Activated CD8-positive, alpha-beta memory T cell treated with anti-CD3 and anti-CD28 coated beads for 1 hour (primary cell): ENCODE results near the gene GBP2.

Experiments
- DNase-seq, 2 donors: peaks; one replicate each; pipeline ENCODE4 v3.0.0-alpha.2; 2020; ENCODE audit warnings: low read depth in 1 of 2; ENCODE audit errors: extremely low read depth in 1 of 2

Gene GBP2, protein sequence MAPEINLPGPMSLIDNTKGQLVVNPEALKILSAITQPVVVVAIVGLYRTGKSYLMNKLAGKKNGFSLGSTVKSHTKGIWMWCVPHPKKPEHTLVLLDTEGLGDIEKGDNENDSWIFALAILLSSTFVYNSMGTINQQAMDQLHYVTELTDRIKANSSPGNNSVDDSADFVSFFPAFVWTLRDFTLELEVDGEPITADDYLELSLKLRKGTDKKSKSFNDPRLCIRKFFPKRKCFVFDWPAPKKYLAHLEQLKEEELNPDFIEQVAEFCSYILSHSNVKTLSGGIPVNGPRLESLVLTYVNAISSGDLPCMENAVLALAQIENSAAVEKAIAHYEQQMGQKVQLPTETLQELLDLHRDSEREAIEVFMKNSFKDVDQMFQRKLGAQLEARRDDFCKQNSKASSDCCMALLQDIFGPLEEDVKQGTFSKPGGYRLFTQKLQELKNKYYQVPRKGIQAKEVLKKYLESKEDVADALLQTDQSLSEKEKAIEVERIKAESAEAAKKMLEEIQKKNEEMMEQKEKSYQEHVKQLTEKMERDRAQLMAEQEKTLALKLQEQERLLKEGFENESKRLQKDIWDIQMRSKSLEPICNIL

GRCh38 chr1:89125913-89126580 is at the start of gene GBP2:
Gene GBP2 (minus strand): TSS chr1:89126114. CDS start chr1:89121966, 4,148 bp downstream.
- DNase-seq: no peak

DNA sequence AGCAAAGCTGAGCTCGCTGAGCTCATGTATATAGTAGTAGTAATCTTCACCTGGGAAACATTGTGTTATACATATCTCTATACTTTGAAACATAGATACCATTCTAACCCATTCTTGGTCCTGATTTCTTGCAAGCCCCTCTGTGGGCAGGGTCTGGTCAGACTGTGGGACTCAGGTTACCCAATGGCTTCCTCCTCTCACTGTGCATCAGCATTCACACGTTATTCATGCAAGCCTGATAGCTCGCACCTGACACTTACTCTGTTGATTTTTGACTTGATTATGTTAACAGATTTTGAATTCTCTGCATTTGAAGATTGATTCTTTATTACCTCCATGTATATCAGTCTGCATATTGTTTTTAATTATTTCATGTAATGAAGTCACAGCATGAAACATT is 48.6 kb upstream of the GBP2 start:
- no peak for DNase-seq

GRCh38 chr1:89172468-89173143 is 46.7 kb upstream of the GBP2 start:
- no peak for DNase-seq

GRCh38 chr1:89171067-89171438 is 45.1 kb upstream of the GBP2 start:
- no peak for DNase-seq

- no peak for DNase-seq
Observed at GRCh38 chr1:89170170-89171066, 44.5 kb upstream of the GBP2 start.

GRCh38 chr1:89169166-89169565 is 43.3 kb upstream of the GBP2 start:
- DNase-seq: no peak

DNA sequence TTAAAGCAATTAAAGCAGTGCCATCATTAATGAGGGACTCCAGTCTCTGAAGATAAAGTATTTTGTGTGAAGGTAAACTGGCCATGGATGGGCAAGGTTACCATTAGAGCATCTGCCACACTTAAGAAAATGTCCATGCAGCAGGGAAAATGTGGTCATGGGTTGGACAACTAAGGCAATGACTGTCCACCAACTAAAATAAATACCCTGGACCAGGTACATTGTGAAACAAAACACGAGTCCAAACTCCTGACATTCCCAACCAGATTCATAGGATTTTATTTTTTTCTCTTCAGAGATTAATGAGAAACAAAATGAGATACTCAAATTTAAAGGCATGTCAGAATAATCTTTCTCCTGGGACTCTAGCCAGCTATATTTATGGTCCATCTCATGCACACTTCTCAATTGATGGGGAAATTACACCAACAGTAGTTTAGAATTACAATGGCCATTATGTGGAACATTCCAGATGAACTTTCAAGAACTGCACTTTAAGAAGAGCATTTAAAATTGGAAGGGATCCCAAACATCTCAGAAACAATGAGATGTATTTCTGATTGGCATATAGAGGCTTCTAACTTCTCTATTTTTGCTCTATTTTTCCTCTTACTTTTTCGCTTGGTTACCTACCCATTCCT is 41.8 kb upstream of the GBP2 start:
- DNase-seq: no peak

GRCh38 chr1:89166705-89167104 is 40.8 kb upstream of the GBP2 start:
- DNase-seq: no peak

- DNase-seq: no peak
Observed at GRCh38 chr1:89165811-89166210, 39.9 kb upstream of the GBP2 start.

DNA sequence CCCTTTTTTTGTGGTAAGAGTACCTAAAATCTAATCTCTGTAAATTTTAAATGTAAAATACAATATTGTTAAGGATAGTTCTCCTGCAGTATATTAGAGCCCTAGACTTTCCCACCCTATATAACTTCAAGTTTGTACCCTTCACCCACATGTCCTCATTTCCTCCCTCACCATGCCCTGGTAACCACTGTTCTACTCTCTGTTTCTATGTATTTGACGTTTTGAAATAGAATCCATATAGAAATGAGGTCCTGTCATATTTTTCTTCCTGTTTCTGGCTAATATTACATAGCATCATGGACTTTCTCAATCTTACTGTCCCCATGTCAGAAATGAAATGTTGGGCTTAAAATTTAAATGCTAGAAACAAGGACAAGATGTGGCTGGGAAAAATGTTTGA is 25.1 kb upstream of the GBP2 start:
- no peak for DNase-seq

- no peak for DNase-seq
Observed at GRCh38 chr1:89149976-89150375, 24.1 kb upstream of the GBP2 start.

DNA sequence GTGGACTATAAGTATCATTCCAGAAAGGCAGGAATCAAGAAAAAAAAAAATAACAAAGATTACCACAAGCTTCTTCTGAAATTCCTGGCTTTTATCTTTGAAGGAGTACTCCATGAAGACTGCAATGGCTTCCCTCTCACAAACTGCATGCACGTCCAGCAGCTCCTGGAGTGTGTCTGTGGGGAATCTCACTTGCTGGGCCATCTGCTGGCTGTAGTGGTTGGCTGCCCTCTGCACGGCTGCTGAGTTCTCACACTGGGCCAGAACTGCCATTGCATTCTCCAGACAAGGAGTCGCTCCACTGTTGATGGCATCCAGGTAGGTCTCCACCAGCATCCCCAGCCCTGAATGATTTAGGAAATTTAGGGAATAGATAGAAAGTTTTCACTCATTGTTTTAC is 23.3 kb upstream of the GBP2 start:
- no peak for DNase-seq

- DNase-seq: no peak
Observed at GRCh38 chr1:89147678-89148658, 22.1 kb upstream of the GBP2 start.

GRCh38 chr1:89146721-89147120 is 20.8 kb upstream of the GBP2 start:
- DNase-seq: no peak

- no peak for DNase-seq
Observed at GRCh38 chr1:89143484-89143883, 17.6 kb upstream of the GBP2 start.

DNA sequence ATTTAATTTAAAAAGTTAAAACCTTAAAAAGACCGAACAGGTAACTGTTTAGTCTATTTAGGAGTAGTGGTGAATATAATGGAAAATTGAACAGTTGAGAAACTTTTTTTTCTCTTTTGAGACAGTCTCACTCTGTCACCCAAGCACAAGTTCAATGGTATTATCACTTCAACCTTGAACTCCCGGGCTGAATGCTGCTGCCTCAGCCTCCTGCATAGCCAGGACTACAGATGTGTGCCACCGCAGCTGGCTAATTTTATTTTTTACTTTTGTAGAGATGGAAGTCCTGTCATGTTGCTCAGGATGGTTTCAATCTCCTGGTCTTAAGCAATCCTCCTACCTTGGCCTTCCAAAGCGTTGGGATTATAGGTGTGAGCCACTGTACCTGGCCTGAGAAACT is 16.2 kb upstream of the GBP2 start:
- DNase-seq: no peak

DNA sequence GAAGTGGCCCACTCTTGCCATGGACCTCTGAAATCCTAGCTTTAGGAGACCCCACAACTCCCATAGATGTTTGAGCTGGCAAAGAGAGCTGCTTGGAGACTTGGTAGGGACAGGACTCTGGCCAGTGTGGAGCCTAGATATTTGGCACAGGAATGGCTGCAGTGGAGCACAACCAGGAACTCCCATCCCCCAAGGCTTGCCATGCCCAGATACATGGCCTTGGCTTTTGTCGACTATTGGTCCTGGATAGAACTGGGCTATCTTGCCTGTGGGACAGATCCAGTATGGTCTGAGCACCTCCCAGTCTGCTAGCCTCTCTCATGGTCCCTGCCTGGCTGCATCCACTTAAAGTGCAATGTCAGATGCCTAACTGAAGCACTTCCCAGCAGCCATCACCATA is 7.8 kb upstream of the GBP2 start:
- DNase-seq: no peak

DNA sequence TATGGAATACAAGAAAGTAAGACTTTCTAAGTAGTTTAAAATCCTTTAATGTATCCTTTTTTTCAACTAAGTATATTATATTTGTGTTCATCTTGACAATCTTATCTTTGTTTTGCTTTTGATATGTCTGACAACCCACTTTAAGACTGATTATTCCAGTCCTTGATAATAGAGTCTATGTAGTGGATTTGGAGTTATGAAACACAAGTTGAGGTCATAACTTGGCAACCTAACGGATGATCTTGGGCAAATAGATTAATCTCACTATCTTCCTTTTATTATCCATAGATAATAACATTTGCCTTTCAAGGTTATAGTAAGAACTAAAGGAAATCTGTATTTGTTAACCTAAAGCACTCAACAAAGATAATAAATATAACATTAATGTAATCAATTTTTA is 4.8 kb upstream of the GBP2 start:
- no peak for DNase-seq

- no peak for DNase-seq
Observed at GRCh38 chr1:89129911-89130310, 4.0 kb upstream of the GBP2 start.
